Stimulated activated CD4-positive, alpha-beta T cell treated with anti-CD3 and anti-CD28 coated beads, Interleukin-2, amount 100 ng/mL, for 4 hours (primary cell): Measurements from ENCODE around the gene CA10.

Experiments
- DNase-seq: peaks from one replicate; pipeline ENCODE4 v3.0.0-alpha.2; 2020; ENCODE audit warnings: low read depth

Gene CA10

GRCh38 chr17:52147431-52147830 is 11.1 kb downstream of the CA10 start:
- DNase-seq, result no peak

DNA sequence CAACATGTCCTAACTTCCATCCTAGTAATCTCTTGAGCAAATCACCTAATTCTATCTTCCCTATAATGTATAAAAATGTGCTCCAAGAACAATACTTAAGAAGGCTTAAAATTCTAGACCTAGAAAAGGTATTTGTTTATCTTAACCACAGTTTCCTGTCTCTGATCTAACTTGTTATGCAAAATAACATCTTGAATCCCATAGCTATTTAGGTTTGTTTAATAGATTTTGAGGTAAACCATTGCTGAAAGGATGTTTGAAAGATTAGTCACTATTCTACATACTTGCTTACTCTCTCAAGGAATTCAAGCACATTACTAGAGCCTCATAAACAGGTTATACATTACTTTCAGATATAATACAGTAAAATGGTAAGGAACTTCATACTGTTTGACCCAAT is 13.0 kb downstream of the CA10 start:
- no peak for DNase-seq

DNA sequence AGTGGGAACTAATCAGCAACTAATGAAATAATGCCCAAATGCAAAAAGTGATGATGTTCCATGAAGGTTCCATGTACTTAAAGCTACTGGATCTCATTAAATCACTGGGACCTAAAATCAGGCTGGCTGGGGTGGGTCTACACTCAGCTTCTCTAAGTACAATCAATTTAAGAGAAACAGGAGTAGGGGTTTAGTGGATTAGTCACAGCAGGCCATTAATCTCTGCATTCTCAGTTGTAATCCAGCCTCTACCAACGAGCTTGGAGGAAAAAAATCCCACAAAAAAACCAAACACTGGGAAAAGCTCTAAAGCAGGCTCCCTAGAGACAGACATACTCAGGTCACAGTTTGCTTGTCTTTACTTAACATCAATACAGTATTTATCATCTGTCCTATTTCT is 15.0 kb downstream of the CA10 start:
- no peak for DNase-seq

DNA sequence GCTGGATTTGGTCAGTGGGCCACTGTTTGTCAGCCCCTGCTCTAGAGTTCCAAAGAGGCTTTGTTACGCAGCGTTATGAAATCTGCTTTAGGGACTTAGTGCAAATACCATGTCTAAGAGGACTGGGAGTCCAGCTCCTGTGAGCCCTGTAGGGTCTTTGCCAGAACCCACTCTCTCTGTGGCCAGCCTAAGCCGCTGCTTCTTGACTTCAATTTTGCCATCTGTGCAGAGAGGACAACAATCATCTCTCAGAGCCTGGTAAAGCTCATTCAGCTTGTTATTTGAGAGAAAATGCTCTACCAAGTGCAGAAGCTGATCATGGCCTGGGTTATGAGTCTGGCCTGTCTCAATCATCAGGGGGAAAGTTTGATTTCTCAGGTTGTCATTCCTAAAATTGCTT is 17.9 kb downstream of the CA10 start:
- no peak for DNase-seq

GRCh38 chr17:52138752-52139151 is 19.8 kb downstream of the CA10 start:
- no peak for DNase-seq

DNA sequence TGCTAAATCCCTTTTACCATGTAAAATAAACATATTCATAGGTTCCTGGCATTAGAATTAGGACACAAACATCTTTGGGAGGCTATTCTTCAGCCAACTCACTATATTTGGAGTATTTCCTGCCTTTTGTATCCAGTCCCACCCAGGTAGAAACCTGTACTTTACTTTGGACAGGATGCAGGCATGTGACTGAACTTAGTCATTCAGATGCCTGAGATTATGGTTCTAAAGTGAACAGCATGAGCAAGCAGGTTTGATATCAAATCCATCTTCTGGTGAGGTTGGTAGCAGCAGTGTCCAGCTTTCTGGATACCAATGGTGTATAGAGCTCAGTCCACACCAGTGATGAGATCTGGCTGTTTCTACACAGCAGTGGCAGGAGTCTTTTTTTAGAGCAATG is 20.2 kb downstream of the CA10 start:
- DNase-seq, result no peak

DNA sequence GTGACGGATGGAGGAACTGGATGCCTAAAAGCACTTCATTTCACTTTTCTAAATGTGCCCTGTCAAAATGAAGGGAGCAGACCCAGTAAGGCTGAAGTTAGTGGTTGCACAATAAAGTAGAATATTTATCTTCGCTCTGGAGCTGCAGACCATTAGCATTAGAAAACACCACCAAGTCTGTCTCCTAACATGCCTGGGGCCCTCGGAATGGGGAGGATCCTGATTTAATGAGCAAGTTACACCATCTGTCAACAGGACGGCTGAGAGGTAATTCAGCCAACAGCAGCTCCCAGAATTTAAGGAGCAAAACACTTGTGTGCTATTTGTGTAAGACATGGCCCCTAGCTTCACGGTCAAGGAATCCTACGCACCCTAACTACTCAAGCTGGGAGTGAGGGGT is 22.3 kb downstream of the CA10 start:
- DNase-seq, result no peak

DNA sequence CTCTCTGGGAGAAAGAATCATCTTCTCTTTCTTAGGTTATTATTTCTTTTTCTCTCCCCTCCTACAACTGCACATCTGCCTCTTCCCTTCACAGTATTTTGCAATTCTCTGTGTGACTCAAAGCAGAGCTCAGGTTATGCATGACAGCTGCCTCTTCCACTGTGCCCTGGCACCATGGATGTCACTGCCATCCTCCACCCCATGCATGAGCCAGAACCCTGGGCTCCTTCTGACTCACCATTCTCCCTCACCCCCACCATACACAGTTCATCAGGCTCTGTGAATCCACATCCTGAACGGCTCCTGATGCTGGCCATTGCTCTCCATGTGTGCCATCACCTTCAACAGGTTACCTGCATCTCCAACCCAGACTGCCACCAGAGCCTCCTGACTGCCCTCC is 23.9 kb downstream of the CA10 start:
- DNase-seq, result no peak

GRCh38 chr17:52128721-52129120 is 29.8 kb downstream of the CA10 start:
- DNase-seq, result no peak

GRCh38 chr17:52124993-52125392 is 33.5 kb downstream of the CA10 start:
- DNase-seq, result no peak

GRCh38 chr17:52124561-52124960 is 34.0 kb downstream of the CA10 start:
- DNase-seq, result no peak

- DNase-seq, result no peak
These were observed 38.0 kb downstream of the CA10 start for GRCh38 chr17:52120465-52120864.

DNA sequence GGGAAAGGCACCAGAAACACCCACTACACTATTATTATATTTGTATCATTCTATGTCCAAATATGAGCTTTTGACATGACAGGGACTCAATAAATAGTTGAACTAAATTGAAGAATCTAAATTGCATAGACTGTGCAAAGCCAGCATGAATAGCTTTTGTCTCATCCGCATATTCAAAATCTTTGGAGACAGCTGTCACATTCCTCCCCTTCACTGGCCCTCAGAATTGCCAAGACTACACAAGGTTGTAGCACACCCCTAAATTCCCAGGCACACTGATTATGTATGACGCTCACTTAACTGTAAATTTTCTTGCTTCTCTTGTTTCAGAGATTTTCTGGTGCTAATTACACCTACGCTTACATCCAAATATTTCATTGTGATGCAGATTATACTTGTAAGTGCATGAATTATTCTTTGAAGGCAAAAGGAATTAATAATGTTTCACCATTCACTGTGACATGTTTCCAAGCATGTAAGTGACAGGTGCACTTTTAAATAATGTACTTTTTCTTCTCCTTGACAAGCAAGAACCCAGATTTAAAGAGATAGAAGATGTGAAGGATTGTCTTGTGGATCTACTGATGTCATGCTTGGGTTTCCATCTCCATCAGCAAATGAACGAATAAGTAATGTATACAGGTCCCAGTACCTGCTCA is 47.5 kb downstream of the CA10 start:
- DNase-seq, result no peak

- DNase-seq, result no peak
These were observed 51.8 kb downstream of the CA10 start for GRCh38 chr17:52106638-52107261.

DNA sequence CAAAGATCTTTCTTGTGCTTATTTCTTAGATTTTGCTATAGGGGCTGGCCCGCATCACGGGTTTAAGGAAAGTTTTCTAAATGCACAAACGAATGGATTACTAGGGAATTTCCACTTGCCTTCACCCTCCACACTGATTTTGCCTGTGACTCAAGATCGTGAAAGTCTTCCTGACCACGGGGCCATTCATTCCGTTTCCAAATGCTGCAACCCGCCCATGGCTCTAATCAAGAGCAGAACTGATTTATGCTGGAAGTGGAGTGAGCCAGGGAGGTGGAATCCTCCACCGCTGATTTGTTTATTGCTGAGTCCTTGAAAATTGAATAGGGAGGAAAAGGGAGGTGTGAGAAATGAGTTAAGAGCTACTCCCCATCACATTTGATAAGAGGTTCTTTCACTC is 52.4 kb downstream of the CA10 start:
- DNase-seq, result no peak

DNA sequence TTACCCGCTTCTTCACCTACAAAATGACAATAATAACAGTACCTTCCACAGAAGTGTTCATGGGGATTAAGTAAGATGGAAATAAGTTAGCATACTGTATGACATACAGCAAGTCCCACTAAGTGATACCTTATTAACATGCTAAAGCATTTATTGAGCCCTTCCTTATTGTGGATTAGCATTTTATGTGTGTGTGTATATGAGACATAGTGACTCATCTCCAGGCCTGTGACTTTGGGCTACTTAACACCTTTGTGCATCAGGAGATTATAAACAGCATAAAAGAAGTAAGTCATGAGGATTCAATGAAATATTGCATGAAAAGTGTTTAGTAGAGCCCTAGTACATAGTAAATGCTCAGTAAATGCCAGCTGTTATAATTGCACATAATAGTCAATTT is 52.9 kb downstream of the CA10 start:
- no peak for DNase-seq

DNA sequence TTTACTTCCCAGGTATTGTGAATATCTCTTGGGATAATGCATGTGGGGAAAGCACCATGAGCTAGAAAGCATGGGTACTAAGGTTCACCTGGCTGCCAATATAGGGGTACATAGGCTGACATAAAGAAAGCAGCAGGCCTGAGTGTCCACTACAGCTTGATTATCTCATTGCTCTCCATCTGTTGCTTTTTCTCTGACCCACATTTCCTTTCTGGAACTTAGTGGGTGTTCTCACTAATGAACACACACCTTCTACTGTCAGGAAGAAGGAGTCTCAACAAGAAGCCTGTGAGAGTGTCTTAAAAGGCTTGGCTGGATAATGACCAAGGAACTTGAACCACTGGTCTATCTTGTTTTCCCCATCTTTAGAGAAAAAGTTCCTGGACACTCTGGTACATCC is 62.5 kb downstream of the CA10 start:
- no peak for DNase-seq

DNA sequence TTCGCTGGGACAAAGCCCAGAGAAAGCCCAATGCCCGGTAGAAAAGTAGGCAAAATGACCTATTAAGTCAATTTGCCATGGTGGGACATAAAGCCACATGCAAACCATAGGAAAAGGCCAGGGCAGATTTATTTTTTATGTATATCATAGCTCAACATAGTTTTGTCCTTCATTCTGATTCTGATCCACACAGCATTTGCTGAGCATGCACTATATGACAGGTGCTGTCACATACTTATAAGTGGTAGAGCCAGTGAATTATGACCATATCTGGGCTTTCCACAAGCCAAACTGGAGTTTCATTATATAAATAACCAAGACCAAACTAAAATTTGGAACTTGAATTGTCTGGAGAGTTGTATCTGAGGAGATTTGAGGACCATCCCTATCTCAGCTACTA is 74.3 kb downstream of the CA10 start:
- DNase-seq, result no peak

DNA sequence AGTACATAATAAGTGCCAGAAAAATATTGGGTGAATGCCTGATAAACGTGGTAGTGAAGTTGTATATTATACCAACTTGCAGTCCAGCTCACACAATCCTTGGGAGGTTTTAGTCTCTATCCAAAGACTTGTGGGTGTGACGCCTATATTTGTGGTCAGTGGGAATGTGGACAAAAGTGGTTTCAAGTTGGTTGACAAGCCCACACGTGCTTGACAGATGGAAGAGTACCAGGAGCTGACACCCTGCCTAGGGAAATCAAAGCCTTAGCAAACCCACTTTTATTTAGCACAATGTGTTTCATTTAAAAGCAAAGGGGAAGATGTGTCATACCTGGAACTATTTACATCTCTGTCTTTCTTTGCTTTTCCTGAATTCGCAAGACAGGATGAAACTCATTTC is 79.0 kb downstream of the CA10 start:
- no peak for DNase-seq

DNA sequence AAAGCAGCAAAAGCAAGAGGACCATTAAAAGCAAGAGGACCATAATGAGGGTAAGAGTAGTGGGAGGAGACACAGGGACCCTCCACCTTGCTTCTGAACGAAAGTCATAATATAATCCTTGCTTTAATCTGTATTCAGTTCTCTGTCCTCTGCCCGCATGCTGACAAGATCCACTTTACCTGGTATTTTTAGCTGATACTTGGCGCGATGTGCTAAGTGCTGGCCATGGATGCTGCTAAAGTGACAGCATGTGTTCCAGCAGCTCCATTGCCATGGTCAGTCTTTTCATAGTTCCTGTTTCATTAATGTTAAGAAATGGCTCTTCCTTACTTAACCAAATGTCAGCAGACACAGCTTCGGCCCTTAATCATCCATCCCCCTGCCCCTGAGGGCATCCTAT is 86.8 kb downstream of the CA10 start:
- no peak for DNase-seq

- no peak for DNase-seq
These were observed 93.7 kb downstream of the CA10 start for GRCh38 chr17:52064791-52065211.

- DNase-seq, result no peak
These were observed 109.0 kb downstream of the CA10 start for GRCh38 chr17:52049496-52049895.

GRCh38 chr17:52049051-52049450 is 109.5 kb downstream of the CA10 start:
- DNase-seq, result no peak
